ENCODE measurements around the gene GRHL1. TPM values are rescaled to one million over a fixed set of nuclear protein-coding genes. Genes with fewer than 3 reads are reported as not detected.

The GRHL1 gene
- polyA plus RNA-seq, 3 donors: 4.4 to 5.0 (median 4.7) TPM

DNA sequence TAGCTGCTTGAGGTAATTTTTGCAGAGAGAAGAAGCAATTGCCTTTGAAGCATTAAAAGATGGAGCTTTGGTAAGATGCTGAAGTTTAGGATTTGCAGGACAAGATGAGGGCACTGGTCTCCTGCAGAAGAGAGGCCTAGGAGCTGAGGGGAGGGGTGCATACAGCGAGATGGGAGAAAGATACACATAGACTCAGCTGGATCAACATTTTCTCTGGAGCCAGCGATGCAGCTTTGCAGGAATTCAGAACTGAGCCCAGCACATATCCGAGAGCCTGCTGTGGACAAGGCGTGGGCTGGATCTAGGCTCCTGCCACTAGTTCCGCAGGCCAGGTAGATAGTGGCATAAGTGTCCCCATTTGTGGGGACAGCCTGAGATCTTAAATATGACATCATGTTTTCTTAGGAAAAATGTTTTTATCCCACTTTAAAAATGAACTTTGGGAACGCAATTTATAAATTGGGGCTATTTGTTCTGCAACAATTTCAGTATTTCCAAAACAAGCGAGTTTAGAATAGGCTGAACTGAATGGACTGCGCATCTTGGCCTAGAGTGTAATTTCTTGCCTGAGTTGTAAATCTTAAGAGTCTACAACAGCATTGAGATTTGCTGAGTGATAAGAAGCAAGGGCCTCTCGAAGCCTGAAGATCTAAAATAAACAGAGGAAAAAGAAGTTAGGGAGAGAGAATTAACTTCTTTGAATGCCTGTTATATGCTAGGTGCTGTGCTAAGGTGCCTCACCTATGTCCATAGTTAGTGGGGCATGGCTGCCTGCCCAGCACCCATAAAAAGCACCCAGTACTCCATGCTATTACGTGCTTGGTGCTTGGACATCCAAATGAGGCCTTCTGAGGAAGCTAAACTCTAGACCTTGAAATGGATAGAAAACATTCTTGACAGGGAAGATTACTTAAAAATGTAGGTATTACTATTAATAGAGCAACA lies 17.3 kb downstream of the GRHL1 start:
- DNase-seq (ENCODE audit: extremely low read depth in 1 of 11, low read depth in 9 of 11, low spot score in 4 of 11): no peak

DNA sequence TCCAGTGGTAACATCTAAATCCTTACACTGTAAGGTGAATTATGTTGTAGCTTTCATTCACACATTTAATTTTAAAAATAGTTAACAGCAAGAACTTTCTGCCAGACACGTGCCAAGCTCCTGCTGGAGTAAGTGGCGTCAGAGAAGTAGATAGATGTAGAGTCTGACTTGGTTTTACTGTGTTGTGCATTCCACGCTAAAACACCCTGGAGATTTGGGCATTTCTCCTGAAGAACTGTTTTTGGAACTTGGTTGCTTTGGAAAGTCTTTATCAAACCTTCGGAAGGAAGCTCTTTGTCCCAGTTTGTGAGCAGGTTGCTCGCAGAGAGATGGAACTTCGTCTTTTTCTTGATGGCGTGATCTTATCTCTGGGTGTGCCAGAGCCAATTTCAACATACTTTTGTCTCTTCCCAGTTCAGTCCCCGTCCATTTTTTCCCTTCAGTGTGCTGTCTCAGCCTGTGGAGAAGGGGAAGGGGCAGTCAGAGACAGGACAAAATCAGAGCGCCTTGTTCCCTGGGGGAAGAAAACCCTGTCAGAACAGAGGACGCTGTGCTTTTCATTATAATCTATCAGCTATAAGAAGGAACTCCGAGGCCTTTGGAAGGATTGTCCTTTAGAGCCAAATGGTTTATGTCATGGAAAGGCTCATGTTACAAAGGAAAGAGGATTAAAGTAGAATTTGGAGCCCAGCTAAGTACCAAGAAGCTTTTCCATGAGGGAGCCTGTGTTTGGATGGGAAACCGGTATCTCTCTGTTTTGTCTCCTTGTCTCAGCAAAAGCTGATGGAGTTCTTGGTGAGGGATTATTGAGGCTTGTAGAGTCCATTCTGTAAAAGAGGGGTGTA lies 18.9 kb downstream of the GRHL1 start:
- no peak for DNase-seq (ENCODE audit: extremely low read depth in 1 of 11, low read depth in 9 of 11, low spot score in 4 of 11)

DNA sequence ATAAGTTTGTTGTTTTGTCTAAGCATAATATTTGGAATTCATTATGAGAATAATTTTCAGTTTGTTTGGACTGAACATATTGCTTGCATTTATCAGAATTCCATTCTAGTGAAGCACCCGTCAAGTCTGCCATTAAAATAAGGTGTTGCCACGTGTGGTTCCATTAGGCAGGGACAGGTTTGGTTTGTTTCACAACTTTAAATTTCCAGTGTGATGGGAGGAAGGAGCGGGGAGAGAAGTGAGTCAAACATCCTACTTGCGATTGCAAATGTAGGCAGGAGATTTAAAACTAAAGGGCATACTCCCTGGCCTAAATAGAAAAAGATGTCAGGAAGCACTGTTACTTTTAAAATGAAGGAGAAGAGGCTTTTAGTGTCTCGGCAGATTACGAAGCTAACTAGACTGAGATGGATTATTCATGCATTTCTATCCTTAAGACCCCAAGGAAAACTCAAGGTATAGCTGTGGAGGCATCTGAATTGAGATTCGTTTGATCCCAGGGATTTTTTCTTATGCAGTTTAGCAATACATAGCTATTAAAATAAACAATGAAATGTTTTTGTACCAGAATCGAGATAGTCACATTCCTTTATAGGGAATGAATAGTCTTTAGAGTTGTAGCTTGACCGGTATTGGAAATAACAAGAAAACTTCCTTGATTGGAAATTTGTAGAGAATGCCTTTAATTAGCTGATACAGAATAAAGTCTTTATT lies 19.8 kb downstream of the GRHL1 start:
- no peak for DNase-seq (ENCODE audit: extremely low read depth in 1 of 11, low read depth in 9 of 11, low spot score in 4 of 11)

- no peak for DNase-seq (ENCODE audit: extremely low read depth in 1 of 11, low read depth in 9 of 11, low spot score in 4 of 11)
Observed at GRCh38 chr2:9971890-9972289, 20.4 kb downstream of the GRHL1 start.

DNA sequence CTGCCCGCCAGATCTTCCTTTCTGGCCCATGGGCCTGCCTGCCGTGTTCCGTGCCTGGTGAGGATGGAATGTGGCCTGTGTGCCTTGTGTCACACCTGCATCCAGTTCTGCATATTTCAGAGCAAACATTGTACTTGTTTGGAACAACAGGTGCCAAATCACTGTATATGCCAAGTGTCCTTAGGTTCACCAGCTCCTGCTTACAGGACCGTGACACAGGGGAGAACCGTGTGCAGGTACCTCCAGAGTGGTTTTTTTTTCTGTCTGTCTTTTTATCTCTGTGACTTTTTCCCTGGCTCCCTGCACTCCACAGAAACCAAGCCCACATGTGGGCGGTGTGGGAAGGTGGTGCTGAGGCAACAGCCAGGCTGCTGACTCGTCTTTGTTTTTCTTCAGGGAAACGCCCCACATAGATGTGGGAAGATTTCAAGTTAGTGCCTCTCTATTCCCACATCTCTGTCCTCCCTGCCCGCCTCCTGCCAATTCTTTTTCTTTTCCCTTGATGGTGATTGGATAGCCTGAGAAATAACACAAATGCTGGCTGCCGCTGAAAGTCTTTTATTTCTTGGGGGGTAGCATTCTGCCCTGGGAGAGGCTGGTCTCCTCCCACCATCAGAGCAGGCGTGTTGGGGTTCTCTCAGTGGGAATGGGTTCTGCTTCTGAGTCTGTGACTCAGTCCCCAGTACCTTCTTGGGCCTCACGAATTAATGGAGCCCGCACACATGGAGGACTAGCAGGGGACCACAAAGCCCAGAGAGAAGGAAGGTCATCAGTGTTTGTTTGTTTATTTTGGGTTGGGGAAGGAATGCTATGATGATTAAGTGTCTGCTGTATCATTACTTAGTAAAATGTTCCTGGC lies 21.4 kb downstream of the GRHL1 start:
- no peak for DNase-seq (ENCODE audit: extremely low read depth in 1 of 11, low read depth in 9 of 11, low spot score in 4 of 11)

DNA sequence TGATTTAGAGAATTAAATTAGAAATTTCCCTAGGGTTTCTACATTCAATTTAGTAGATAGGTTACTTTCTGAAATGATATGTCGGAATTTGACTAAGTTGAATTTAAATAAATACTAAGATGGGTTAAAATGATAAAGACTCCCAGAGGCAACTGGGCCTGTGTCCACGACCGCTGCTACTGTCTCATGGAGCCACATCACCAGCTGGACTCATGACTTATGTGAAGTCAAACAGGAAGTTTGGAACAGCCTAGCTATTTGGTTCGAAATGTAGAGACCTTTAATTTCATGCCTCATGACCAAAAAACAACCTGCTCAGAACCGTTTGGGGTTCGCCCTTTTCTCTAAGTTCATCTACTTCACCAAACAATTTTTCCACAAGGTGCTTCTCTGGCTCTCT lies 22.2 kb downstream of the GRHL1 start:
- DNase-seq (ENCODE audit: extremely low read depth in 1 of 11, low read depth in 9 of 11, low spot score in 4 of 11): no peak

DNA sequence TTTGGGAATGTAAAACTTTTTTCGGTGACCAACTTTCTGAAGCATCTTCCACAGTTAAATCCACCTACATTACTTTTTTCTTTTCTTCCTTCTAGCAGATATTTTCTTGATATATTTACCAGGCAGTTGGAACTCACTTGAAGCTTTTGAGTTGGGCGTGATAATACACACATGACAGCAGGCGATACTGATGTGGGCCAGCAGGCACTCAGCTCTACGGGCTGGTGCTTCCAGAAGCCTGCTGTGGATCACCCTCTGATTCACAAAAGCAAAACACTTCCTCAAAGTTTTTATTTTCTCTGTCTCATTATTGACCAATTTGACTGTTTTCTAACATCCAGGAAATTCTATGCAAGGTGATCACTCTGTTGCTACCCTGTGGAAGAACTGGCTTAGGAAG lies 22.9 kb downstream of the GRHL1 start:
- DNase-seq (ENCODE audit: extremely low read depth in 1 of 11, low read depth in 9 of 11, low spot score in 4 of 11): no peak

GRCh38 chr2:9975328-9975727 lies 23.8 kb downstream of the GRHL1 start:
- no peak for DNase-seq (ENCODE audit: extremely low read depth in 1 of 11, low read depth in 9 of 11, low spot score in 4 of 11)

DNA sequence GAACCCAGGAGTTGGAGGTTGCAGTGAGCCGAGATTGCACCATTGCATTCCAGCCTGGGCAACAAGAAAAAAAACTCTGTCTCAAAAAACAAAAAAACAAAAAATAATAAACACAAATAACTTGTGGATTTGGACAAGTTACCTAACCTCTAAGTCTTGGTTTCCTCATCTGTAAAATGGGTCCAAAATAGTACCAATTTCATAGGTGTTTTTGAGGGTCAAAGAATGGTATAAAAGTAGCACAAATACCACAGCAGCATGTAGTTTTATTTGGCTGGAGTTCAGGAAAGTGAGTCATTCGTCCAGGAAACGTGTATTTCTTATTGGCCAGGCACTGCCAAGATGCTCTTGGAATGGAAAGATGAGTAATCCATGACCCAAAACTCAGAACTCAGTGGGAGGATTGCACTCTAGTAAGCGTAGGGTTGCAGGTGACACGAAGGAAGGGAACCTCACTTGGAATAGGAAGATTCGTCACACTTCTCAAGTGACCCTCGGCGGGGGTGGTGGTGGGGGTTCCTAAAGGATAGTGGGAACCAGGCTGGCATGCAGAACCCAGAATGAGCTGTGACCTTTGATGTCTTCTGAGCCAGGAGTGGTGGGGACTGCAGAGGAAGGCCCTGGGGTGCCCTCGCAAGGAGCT lies 24.4 kb downstream of the GRHL1 start:
- DNase-seq (ENCODE audit: extremely low read depth in 1 of 11, low read depth in 9 of 11, low spot score in 4 of 11): no peak

GRCh38 chr2:9979977-9980376 lies 28.5 kb downstream of the GRHL1 start:
- DNase-seq (ENCODE audit: extremely low read depth in 1 of 11, low read depth in 9 of 11, low spot score in 4 of 11): no peak

- DNase-seq (ENCODE audit: extremely low read depth in 1 of 11, low read depth in 9 of 11, low spot score in 4 of 11): no peak
Observed at GRCh38 chr2:9980520-9980919, 29.0 kb downstream of the GRHL1 start.

- no peak for DNase-seq (ENCODE audit: extremely low read depth in 1 of 11, low read depth in 9 of 11, low spot score in 4 of 11)
Observed at GRCh38 chr2:9981655-9982054, 30.2 kb downstream of the GRHL1 start.

DNA sequence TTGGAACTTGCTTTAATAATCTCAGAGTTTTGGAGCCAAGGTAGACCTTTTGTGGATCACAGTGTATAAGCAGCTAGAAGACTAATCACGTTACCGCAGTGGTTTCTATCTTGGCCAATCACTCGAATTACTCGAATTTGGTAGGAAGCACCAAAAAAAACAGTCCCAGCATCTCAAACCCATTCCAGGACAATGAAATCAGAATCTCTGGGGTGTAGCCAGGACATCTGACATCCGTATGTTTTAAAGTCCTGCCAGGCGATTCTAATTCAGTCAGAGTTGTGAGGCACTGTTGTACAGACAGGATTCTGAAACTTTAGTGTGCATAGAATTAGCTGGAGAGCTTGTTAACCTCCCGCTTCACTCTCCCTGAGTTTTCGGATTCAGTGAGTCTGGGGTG lies 30.8 kb downstream of the GRHL1 start:
- DNase-seq (ENCODE audit: extremely low read depth in 1 of 11, low read depth in 9 of 11, low spot score in 4 of 11): no peak

- DNase-seq (ENCODE audit: extremely low read depth in 1 of 11, low read depth in 9 of 11, low spot score in 4 of 11): no peak
Observed at GRCh38 chr2:9982891-9983290, 31.4 kb downstream of the GRHL1 start.

DNA sequence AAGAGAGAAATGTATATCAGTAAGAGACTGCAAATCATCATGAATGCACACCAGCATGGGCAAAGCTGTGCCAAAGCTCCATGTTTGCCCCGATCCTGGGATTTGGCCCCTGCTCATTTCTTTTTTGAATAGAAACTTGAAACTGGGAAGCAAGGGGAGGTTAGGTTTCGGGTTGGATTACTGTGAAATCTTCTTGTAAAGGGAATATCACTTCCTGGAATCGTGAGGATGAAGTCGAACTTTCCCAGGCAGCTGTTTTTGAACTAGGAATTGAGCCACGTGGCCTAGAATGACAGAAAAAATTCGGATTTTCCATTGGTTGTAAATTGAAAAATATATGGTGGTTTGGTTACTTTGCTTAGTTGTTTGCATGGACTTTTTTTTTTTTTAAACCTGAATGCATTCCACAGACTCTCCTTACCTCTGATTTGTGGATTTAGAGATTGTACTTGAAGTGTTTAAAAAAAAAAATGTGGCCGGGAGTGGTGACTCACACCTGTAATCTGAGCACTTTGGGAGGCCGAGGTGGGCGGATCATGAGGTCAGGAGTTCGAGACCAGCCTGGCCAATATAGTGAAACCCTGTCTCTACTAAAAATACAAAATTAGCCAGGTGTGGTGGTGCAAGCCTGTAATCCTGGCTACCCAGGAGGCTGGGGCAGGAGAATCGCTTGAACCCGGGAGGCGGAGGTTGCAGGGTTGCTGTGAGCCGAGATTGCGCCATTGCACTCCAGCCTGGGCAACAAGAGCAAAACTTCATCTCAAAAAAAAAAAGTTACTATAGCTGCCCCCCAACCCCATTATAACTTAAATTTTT lies 32.1 kb downstream of the GRHL1 start:
- no peak for DNase-seq (ENCODE audit: extremely low read depth in 1 of 11, low read depth in 9 of 11, low spot score in 4 of 11)

DNA sequence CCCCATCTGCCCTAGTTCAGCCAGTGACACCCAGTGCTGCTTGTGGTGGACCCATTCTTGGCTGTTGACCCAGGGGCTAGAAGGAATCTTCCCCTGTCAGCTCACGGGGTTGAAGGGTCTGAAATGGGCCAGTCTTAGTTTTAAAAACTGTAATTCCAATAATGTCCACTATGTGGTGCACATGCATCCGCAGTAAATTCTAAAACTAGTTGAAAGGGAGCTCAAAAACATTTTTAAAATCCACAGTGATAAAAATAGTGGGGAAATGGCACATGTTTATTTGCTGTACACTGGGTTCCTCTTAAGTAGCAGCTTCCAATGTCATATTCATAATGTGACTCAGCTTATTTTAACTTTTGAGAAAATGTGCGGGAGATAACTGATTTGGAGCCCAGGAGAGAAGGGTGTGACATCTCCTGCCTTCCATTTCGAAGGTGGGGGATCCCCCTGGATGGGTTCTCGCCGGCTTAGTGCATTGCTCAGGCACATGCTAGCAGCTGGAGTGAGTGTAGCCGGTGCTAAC lies 32.8 kb downstream of the GRHL1 start:
- peak in 3 of 11 donors; percentile 46 to 61 (median 58) for DNase-seq (ENCODE audit: extremely low read depth in 1 of 11, low read depth in 9 of 11, low spot score in 4 of 11)

DNA sequence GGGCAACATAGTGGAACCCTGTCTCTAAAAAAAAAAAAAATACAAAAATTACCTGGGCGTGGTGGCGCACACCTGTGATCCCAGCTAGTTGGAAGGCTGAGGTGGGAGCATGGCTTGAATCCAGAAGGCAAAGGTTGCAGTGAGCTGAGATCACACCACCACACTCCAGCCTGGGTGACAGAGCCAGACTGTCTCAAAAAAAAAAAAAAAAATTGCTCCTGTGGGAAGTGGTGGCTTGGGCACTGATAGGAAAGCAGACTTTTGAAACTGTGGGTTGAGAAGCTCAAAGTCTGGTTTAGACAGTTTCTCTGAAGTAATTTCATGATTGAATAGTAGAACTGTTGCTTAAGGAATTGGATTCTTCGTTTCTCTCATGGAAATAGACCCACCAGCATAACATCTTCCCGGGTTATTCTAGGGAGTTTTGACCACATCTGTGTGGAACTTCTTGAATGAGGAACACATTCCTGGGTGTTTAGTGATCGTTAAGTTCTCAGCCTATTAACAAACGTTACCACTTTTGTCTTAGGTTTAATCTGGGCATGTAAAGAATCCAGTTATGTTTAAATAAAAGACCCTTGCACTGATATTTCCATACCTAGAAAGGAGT lies 33.5 kb downstream of the GRHL1 start:
- DNase-seq (ENCODE audit: extremely low read depth in 1 of 11, low read depth in 9 of 11, low spot score in 4 of 11): no peak
